Subcutaneous abdominal adipose tissue (tissue), 5 donors: ENCODE results near the gene TRIM17.

Experiments used
- H3K27ac ChIP-seq: one replicate; pipeline ENCODE4 v1.7.0; 2013; ENCODE audit warnings: low read depth, mild to moderate bottlenecking, inconsistent platforms, low read length, moderate library complexity
- H3K27me3 ChIP-seq, 5 donors: one replicate each; pipeline ENCODE4 v1.7.0; 2013; ENCODE audit warnings: low read length in 5 of 5, inconsistent platforms in 1 of 5; ENCODE audit not compliant: control insufficient read depth in 5 of 5, insufficient read depth in 4 of 5
- H3K36me3 ChIP-seq, 5 donors: one replicate each; pipeline ENCODE4 v1.7.0; 2013; ENCODE audit warnings: low read length in 5 of 5; ENCODE audit not compliant: control insufficient read depth in 5 of 5, insufficient read depth in 5 of 5
- H3K4me1 ChIP-seq, 5 donors: one replicate each; pipeline ENCODE4 v1.7.0; 2013; ENCODE audit warnings: low read length in 5 of 5, mild to moderate bottlenecking in 3 of 5, moderate library complexity in 1 of 5; ENCODE audit not compliant: control insufficient read depth in 5 of 5, insufficient read depth in 5 of 5
- H3K4me3 ChIP-seq, 5 donors: one replicate each; pipeline ENCODE4 v1.7.0; 2013; ENCODE audit warnings: low read length in 5 of 5, low read depth in 1 of 5
- H3K9ac ChIP-seq, 5 donors: one replicate each; pipeline ENCODE4 v1.7.0; 2013; ENCODE audit warnings: low read length in 5 of 5, mild to moderate bottlenecking in 4 of 5, moderate library complexity in 3 of 5
- H3K9me3 ChIP-seq, 5 donors: one replicate each; pipeline ENCODE4 v1.7.0; 2013; ENCODE audit warnings: low read length in 5 of 5; ENCODE audit not compliant: control insufficient read depth in 5 of 5
- donor health status: healthy.
- donor health status: healthy.
- donor health status: healthy.
- donor health status: healthy.
- donor health status: healthy.

TRIM17 gene

DNA sequence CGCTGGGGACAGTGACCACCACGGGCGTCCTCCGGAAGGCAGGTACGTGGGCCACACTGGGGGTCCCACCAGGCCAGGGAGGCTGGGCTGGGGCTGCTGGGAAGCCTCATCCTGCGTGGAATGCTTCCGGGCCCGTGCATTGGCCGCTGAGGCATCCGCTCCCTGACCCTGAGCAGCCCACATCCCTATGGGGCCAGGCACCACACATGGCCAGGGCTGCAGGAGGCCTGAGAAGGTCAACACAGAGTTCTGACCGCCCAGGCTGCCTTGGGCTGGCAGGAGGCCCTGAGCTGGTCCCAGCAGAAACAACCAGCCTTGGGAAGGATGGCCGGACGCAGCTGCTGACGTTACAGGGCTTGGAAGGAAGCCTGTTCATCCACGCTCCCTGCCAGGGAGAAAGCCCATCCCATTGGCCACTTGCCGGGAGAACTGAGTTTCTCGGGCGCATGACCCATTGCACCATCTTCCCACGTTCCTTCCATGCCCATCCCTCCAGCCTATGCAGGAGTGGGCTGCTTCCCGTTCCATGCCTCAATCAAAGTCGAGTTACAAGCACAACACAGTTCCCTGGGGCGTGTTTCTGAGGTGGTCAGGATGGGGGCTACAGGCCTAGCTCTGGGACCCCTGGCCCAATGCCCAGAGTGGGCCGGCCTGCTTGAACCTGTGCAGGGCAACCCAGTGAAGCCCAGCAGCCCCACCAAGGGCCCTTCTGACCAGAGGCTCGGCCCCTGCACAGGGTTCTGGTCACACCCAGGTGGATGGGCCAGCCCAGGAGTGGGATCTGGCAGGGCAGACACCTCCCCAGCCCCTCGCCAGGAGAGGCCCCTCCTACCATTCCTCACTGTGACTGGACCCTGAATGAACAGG, 41.7 kb downstream of the TRIM17 start:
- H3K4me3 ChIP-seq: no peak overlapping the region
- peaks cover 7 to 20% (median 9%) of the 10 kb centered on the region in 5 donors for H3K27me3 ChIP-seq
- no peaks in the 10 kb centered on the region for H3K36me3 ChIP-seq
- peak overlapping the region in 1 of 5 donors; percentile 63 for H3K9ac ChIP-seq
- peaks cover 3 to 33% (median 27%) of the 10 kb centered on the region in 5 donors for H3K4me1 ChIP-seq
- H3K9me3 ChIP-seq: peaks cover 0 to 9% (median 4%) of the 10 kb centered on the region in 5 donors
- no peak overlapping the region for H3K27ac ChIP-seq

GRCh38 chr1:228373681-228374571, 42.7 kb downstream of the TRIM17 start:
- H3K27ac ChIP-seq: no peak overlapping the region
- peaks cover 0 to 9% (median 4%) of the 10 kb centered on the region in 5 donors for H3K9me3 ChIP-seq
- H3K36me3 ChIP-seq: no peaks in the 10 kb centered on the region
- H3K27me3 ChIP-seq: peaks cover 7 to 16% (median 12%) of the 10 kb centered on the region in 5 donors
- H3K9ac ChIP-seq: no peak overlapping the region
- H3K4me3 ChIP-seq: no peak overlapping the region
- H3K4me1 ChIP-seq: peaks cover 3 to 26% (median 20%) of the 10 kb centered on the region in 5 donors

DNA sequence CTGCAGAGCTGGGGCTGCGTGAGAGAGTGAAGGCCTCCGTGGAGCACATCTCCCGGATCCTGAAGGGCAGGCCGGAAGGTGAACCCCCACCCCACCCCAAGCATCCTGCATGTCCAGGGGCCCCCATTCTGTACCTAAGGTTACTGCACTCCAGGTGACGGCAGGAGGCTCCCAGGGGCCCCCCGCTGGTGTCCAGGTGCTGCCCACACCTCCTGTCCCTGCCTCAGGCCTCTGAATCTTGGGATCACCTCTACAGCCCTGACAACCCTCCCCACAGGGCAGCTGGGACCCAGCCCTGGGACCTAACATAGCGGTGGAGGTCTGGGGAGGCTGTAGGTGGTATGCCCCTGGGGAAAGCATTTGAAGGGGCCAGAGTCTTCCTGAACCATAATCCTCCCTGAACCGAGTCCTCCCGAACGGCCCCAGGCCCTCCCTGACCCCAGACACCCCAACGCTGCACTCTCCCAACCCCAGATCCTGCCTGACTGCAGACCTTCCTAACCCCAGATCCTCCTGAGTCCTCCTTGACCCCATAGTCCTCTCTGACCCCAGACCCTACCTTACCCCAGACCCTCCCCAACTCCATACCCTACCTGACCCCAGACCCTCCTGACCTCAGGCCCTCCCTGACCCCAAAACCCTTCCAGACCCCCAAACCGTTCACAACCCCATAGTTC, 43.5 kb downstream of the TRIM17 start:
- Histone ChIP-seq H3K9ac (no peak overlapping the region), H3K4me1 (peaks cover 3 to 19% (median 14%) of the 10 kb centered on the region in 5 donors), H3K9me3 (peaks cover 0 to 9% (median 4%) of the 10 kb centered on the region in 5 donors), H3K4me3 (no peak overlapping the region), H3K27me3 (peaks cover 7 to 20% (median 14%) of the 10 kb centered on the region in 5 donors), H3K27ac (no peak overlapping the region), H3K36me3 (no peaks in the 10 kb centered on the region)

GRCh38 chr1:228372183-228373003, 44.3 kb downstream of the TRIM17 start:
- Histone ChIP-seq H3K27ac (no peak overlapping the region), H3K27me3 (peaks cover 10 to 27% (median 19%) of the 10 kb centered on the region in 5 donors), H3K4me3 (no peak overlapping the region), H3K9ac (no peak overlapping the region), H3K36me3 (no peaks in the 10 kb centered on the region), H3K4me1 (peaks cover 3 to 15% (median 11%) of the 10 kb centered on the region in 5 donors), H3K9me3 (peaks cover 0 to 9% (median 4%) of the 10 kb centered on the region in 5 donors)

- Histone ChIP-seq H3K4me1 (peaks cover 3 to 15% (median 11%) of the 10 kb centered on the region in 5 donors), H3K27me3 (peaks cover 16 to 34% (median 25%) of the 10 kb centered on the region in 5 donors), H3K36me3 (no peaks in the 10 kb centered on the region), H3K9me3 (peaks cover 0 to 6% (median 4%) of the 10 kb centered on the region in 5 donors), H3K4me3 (no peak overlapping the region), H3K9ac (no peak overlapping the region), H3K27ac (no peak overlapping the region)
These were observed 44.9 kb downstream of the TRIM17 start for GRCh38 chr1:228371741-228372182.

DNA sequence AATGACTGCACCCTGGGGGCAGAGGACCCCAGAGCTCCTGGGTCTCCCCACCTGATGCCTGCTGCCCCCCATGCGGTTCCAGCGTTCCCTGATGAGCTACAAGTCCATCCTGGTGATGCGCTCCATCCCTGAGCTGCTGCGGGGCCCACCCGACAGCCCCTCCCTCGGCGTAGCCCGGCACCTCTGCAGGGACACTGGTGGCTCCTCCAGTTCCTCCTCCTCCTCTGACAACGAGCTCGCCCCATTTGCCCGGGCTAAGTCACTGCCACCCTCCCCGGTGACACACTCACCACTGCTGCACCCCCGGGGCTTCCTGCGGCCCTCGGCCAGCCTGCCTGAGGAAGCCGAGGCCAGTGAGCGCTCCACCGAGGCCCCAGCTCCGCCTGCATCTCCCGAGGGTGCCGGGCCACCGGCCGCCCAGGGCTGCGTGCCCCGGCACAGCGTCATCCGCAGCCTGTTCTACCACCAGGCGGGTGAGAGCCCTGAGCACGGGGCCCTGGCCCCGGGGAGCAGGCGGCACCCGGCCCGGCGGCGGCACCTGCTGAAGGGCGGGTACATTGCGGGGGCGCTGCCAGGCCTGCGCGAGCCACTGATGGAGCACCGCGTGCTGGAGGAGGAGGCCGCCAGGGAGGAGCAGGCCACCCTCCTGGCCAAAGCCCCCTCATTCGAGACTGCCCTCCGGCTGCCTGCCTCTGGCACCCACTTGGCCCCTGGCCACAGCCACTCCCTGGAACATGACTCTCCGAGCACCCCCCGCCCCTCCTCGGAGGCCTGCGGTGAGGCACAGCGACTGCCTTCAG, 45.5 kb downstream of the TRIM17 start:
- no peak overlapping the region for H3K9ac ChIP-seq
- no peaks in the 10 kb centered on the region for H3K36me3 ChIP-seq
- no peak overlapping the region for H3K4me3 ChIP-seq
- H3K9me3 ChIP-seq: no peaks in the 10 kb centered on the region
- peaks cover 3 to 15% (median 11%) of the 10 kb centered on the region in 5 donors for H3K4me1 ChIP-seq
- H3K27me3 ChIP-seq: peaks cover 22 to 40% (median 31%) of the 10 kb centered on the region in 5 donors
- H3K27ac ChIP-seq: no peak overlapping the region

DNA sequence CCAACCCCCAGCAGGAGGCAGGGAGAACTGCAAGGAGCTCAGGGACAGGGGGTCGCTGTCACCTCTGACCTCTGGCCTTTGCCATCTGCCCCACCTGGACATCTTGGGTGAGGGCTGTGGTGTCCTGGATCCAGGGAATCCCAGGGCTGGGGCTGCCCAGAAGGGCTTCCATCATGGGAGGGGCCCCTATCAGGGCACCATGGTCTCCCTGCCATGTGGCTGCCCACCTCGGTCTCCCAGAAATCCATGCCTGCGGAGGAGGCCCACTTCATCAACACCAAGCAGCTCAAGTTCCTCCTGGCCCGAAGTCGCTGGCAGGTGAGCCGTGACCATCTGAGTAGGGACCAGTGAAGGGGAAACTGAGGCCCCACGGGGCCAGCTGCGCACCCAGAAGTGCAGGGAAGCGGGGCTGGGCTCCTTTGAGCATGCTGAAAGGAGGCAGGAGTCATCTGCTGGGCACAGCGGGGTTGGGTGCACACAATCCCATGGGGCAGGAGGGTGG, 46.2 kb downstream of the TRIM17 start:
- Histone ChIP-seq H3K36me3 (no peaks in the 10 kb centered on the region), H3K4me1 (peaks cover 3 to 14% (median 11%) of the 10 kb centered on the region in 5 donors), H3K9ac (no peak overlapping the region), H3K4me3 (no peak overlapping the region), H3K27me3 (peaks cover 26 to 41% (median 37%) of the 10 kb centered on the region in 5 donors), H3K27ac (no peak overlapping the region), H3K9me3 (no peaks in the 10 kb centered on the region)

DNA sequence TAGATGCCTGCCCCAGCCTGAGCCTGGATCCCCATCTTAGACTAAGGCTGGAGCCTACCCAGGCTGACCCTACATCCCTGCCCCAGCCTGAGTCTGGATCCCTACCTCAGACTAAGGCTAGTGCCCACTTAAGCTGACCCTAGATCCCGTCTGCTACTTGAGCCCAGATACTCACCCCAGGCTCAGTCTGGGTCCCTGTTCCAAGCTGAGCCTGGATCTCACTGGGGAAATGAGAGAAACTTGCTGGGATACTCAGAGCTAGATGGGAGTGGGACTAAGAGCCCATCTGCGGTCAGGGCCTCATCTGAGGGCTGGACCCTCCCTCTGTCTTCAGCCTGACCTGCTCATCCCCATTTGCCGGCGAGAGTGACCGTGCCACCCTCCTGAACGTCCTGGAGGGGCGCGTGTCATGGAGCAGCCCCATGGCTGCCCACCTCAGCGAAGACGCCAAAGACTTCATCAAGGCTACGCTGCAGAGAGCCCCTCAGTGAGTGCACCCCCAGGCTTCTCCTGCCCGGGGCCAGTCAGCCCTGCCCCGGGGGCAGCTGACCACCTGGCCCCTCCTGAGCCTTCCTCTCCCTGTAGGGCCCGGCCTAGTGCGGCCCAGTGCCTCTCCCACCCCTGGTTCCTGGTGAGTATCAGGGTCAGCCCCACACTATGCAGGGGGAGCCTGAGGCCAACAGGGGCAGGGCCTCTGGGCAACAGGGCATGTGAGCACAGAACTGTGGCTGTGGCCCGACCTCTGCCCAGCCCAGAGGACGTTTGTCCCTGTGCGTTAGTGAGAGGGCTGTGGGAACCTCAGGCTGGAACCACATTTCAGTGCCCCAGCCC, 46.8 kb downstream of the TRIM17 start:
- Histone ChIP-seq H3K9ac (no peak overlapping the region), H3K36me3 (no peaks in the 10 kb centered on the region), H3K27ac (no peak overlapping the region), H3K4me3 (no peak overlapping the region), H3K27me3 (peaks cover 26 to 45% (median 38%) of the 10 kb centered on the region in 5 donors), H3K4me1 (peaks cover under 1 to 7% (median 5%) of the 10 kb centered on the region in 5 donors), H3K9me3 (no peaks in the 10 kb centered on the region)
